ENCODE results near the gene ABCC8. TPM values are rescaled to one million over a fixed set of nuclear protein-coding genes. Genes with fewer than 3 reads are reported as not detected.

Gene ABCC8
- total and polyA plus RNA-seq, 9 of the 15 experiments (the other 6 are each of a cell fraction or from before 2014, with no cell fraction given): not detected

GRCh38 chr11:17473071-17473744 lies 3.4 kb downstream of the ABCC8 start:
- no peaks in the 10 kb centered on the region for H3K79me2 ChIP-seq (ENCODE audit: control insufficient read depth, insufficient read depth, low read length)
- ChIA-PET CTCF (ENCODE audit: low intra/inter-chr PET ratio) (no interaction called here), POLR2A (no interaction called here)
- H4K20me1 ChIP-seq (replicated peaks; ENCODE audit: control insufficient read depth, insufficient read depth, low read length): no peaks in the 10 kb centered on the region
- no peaks in the 10 kb centered on the region for H3K36me3 ChIP-seq (ENCODE audit: control insufficient read depth, insufficient read depth, low read length)
- no peaks in the 10 kb centered on the region for H3K9me3 ChIP-seq (replicated peaks; ENCODE audit: control insufficient read depth, insufficient read depth, low read depth, low read length)
- H3K27me3 ChIP-seq (ENCODE audit: control insufficient read depth in 2 of 2, insufficient read depth in 2 of 2, low read length in 2 of 2): peaks cover 9 to 34% of the 10 kb centered on the region in 2 experiments; a peak in 4 of 5 replicates
- H3K4me2 ChIP-seq (ENCODE audit: insufficient read depth, low read length): no peak overlapping the region
- 0% methylated on average over 6 of the region's 6 CpGs for WGBS (ENCODE audit: insufficient coverage, low coverage, missing lambda C conversion rate)
- no peak overlapping the region for H3K4me3 ChIP-seq
- DNase-seq (ENCODE audit: extremely low read depth in 1 of 4, low spot score in 3 of 4) (peak; percentile 41 to 65 (median 59)), FAIRE-seq (no peak), ATAC-seq (peak; percentile 94)
- TF ChIP-seq, protein P1, sequence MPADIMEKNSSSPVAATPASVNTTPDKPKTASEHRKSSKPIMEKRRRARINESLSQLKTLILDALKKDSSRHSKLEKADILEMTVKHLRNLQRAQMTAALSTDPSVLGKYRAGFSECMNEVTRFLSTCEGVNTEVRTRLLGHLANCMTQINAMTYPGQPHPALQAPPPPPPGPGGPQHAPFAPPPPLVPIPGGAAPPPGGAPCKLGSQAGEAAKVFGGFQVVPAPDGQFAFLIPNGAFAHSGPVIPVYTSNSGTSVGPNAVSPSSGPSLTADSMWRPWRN (IDR thresholded peaks at IDR 0.05; ENCODE audit: low read depth): no peak
- no peak for TF ChIP-seq ZZZ3 (IDR thresholded peaks at IDR 0.05)
- TF ChIP-seq RAD21 (CRISPR knock-in tag; conservative IDR thresholded peaks at IDR 0.05 in 1 of 2, IDR thresholded peaks at IDR 0.05 in 1 of 2): peak in 1 of 2 experiments; percentile 51; a peak in 2 of 4 replicates
- no peak for TF ChIP-seq CREB3L1 (IDR thresholded peaks at IDR 0.05; ENCODE audit: borderline replicate concordance, low read depth)
- no peak for TF ChIP-seq BMI1 (IDR thresholded peaks at IDR 0.05; ENCODE audit: low read length)
- peak; percentile 53; the same call in 1 of the 2 replicates for TF ChIP-seq ZNF143 (CRISPR knock-in tag; IDR thresholded peaks at IDR 0.05)
- TF ChIP-seq, protein P2, sequence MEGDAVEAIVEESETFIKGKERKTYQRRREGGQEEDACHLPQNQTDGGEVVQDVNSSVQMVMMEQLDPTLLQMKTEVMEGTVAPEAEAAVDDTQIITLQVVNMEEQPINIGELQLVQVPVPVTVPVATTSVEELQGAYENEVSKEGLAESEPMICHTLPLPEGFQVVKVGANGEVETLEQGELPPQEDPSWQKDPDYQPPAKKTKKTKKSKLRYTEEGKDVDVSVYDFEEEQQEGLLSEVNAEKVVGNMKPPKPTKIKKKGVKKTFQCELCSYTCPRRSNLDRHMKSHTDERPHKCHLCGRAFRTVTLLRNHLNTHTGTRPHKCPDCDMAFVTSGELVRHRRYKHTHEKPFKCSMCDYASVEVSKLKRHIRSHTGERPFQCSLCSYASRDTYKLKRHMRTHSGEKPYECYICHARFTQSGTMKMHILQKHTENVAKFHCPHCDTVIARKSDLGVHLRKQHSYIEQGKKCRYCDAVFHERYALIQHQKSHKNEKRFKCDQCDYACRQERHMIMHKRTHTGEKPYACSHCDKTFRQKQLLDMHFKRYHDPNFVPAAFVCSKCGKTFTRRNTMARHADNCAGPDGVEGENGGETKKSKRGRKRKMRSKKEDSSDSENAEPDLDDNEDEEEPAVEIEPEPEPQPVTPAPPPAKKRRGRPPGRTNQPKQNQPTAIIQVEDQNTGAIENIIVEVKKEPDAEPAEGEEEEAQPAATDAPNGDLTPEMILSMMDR (IDR thresholded peaks at IDR 0.05 in 2 of 3, conservative IDR thresholded peaks at IDR 0.05 in 1 of 3; ENCODE audit: insufficient read depth in 2 of 3, low read depth in 1 of 3, low read length in 3 of 3): peak; percentile 58 to 98 (median 84)
- H3K27ac ChIP-seq (ENCODE audit: extremely low read depth, low read depth, low read length): no peak overlapping the region
- H2AFZ ChIP-seq (ENCODE audit: low read depth, low read length): no peak overlapping the region
- BruUV-seq (replicated peaks): no TSS peak
- intact Hi-C loops (cut with micrococcal nuclease): no loop called here
- H3K4me1 ChIP-seq (replicated peaks in 1 of 2; ENCODE audit: control insufficient read depth in 2 of 2, insufficient read depth in 2 of 2, low read length in 2 of 2): 0 out of 5 replicates have a peak, but pooled peaks cover 0 to 8% of the 10 kb centered on the region in 2 experiments
- no peaks in the 10 kb centered on the region for H3K9me1 ChIP-seq (ENCODE audit: control insufficient read depth, insufficient read depth, low read length)
- no peak overlapping the region for H3K9ac ChIP-seq (ENCODE audit: insufficient read depth in 1 of 2, low read depth in 2 of 2, low read length in 2 of 2)
- in situ Hi-C loops (cut with MboI): no loop called here
